Stimulated activated CD4-positive, alpha-beta T cell treated with anti-CD3 and anti-CD28 coated beads, Interleukin-15, amount 100 ng/mL, for 48 hours (primary cell): Measurements from ENCODE around the gene MTARC1.

Experiments used
- DNase-seq, 2 donors: peaks; one replicate each; pipeline ENCODE4 v3.0.0-alpha.2; 2020; ENCODE audit warnings: low read depth in 2 of 2

The MTARC1 gene

GRCh38 chr1:220770245-220770913 is 16.3 kb upstream of the MTARC1 start:
- no peak for DNase-seq

GRCh38 chr1:220772846-220773245 is 13.9 kb upstream of the MTARC1 start:
- no peak for DNase-seq

- no peak for DNase-seq
Measured at GRCh38 chr1:220775240-220775853, 11.4 kb upstream of the MTARC1 start.

GRCh38 chr1:220776254-220776653 is 10.5 kb upstream of the MTARC1 start:
- no peak for DNase-seq

GRCh38 chr1:220776720-220777326 is 9.9 kb upstream of the MTARC1 start:
- peak; percentile 22 to 64 for DNase-seq

GRCh38 chr1:220783453-220783852 is 3.3 kb upstream of the MTARC1 start:
- no peak for DNase-seq

- no peak for DNase-seq
Measured at GRCh38 chr1:220784751-220785150, 2.0 kb upstream of the MTARC1 start.

- no peak for DNase-seq
Measured at GRCh38 chr1:220785166-220786056, 1.3 kb upstream of the MTARC1 start.

GRCh38 chr1:220786057-220786336 is 716 bp upstream of the MTARC1 start:
- no peak for DNase-seq

- DNase-seq, result no peak
Measured at GRCh38 chr1:220787069-220787619, 431 bp downstream of the MTARC1 start.

- DNase-seq, result no peak
Measured at GRCh38 chr1:220788900-220789299, 2.2 kb downstream of the MTARC1 start.

GRCh38 chr1:220789532-220790147 is 2.9 kb downstream of the MTARC1 start:
- DNase-seq, result no peak

- DNase-seq, result no peak
Measured at GRCh38 chr1:220791285-220791684, 4.6 kb downstream of the MTARC1 start.

- DNase-seq, result no peak
Measured at GRCh38 chr1:220791956-220792355, 5.2 kb downstream of the MTARC1 start.

GRCh38 chr1:220796530-220796929 is 9.8 kb downstream of the MTARC1 start:
- DNase-seq, result no peak

GRCh38 chr1:220797044-220797443 is 10.3 kb downstream of the MTARC1 start:
- no peak for DNase-seq

- no peak for DNase-seq
Measured at GRCh38 chr1:220797553-220797952, 10.8 kb downstream of the MTARC1 start.

- no peak for DNase-seq
Measured at GRCh38 chr1:220798338-220798737, 11.6 kb downstream of the MTARC1 start.

GRCh38 chr1:220800262-220800661 is 13.5 kb downstream of the MTARC1 start:
- DNase-seq, result no peak

- no peak for DNase-seq
Measured at GRCh38 chr1:220803401-220804201, 16.9 kb downstream of the MTARC1 start.

GRCh38 chr1:220804202-220804586 is 17.5 kb downstream of the MTARC1 start:
- no peak for DNase-seq
